Measurements from ENCODE around the gene DOCK4. TPM values are rescaled to one million over a fixed set of nuclear protein-coding genes. Genes with fewer than 3 reads are reported as not detected.
A peak's percentile ranks its signal among the peaks of the same experiment; 100 is the strongest.

The DOCK4 gene, protein sequence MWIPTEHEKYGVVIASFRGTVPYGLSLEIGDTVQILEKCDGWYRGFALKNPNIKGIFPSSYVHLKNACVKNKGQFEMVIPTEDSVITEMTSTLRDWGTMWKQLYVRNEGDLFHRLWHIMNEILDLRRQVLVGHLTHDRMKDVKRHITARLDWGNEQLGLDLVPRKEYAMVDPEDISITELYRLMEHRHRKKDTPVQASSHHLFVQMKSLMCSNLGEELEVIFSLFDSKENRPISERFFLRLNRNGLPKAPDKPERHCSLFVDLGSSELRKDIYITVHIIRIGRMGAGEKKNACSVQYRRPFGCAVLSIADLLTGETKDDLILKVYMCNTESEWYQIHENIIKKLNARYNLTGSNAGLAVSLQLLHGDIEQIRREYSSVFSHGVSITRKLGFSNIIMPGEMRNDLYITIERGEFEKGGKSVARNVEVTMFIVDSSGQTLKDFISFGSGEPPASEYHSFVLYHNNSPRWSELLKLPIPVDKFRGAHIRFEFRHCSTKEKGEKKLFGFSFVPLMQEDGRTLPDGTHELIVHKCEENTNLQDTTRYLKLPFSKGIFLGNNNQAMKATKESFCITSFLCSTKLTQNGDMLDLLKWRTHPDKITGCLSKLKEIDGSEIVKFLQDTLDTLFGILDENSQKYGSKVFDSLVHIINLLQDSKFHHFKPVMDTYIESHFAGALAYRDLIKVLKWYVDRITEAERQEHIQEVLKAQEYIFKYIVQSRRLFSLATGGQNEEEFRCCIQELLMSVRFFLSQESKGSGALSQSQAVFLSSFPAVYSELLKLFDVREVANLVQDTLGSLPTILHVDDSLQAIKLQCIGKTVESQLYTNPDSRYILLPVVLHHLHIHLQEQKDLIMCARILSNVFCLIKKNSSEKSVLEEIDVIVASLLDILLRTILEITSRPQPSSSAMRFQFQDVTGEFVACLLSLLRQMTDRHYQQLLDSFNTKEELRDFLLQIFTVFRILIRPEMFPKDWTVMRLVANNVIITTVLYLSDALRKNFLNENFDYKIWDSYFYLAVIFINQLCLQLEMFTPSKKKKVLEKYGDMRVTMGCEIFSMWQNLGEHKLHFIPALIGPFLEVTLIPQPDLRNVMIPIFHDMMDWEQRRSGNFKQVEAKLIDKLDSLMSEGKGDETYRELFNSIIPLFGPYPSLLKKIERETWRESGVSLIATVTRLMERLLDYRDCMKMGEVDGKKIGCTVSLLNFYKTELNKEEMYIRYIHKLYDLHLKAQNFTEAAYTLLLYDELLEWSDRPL (N-terminal part only)
- 19.9 and 21.5 TPM in 2 replicates for polyA plus RNA-seq (2013)

DNA sequence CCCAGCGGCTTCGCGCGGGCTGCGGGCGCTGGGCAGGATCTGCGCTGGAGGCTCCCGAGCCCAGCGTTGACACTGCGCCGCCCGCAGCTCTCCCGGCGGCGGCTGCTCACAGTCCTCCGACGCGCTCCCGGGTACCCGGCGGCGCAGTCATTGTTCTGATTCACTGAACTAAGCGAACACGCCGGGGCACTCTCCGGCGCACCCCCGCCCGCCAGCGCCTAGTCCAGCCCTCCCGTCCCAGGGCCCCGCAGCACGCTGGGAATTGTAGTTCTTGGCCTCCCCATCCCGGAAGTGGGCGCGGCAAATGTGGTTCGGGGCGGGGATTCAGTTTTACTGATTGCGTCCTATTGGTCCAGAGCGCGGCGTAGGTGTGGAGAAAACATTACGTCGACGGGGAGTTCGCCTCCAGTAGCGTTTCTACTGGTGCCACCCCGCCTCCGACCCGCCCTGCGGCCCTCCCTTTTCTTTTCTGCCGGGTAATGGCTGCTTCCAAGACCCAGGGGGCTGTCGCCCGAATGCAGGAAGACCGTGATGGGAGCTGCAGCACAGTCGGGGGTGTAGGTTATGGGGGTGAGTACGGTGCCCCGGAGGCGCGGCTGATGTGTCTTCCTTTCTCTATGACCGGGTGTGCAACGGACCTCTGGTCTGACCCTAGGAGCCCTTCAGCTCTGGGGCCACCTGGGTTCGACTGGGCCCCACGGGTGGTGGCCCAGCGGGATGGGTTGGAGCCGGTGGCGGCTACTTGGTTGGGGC is at the start of gene DOCK4, which contains the start of gene ZNF277:
Gene DOCK4, minus strand, starts transcription at position 162 of the 753 bp plus-strand sequence. CDS start 261 bp downstream, outside the sequence.
Gene ZNF277, plus strand, starts transcription at position 458 of the 753 bp plus-strand sequence. Its CDS starts 22 bp downstream, at position 480.
- H3K4me2 ChIP-seq (ENCODE audit: low read length), result peak within 1 kb of the TSS; percentile 91
- H2BK12ac ChIP-seq (ENCODE audit: low read length), result peak within 1 kb of the TSS; percentile 38
- H2AFZ ChIP-seq (ENCODE audit: insufficient read depth, low read length, poor library complexity), result peak within 1 kb of the TSS; percentile 97
- peak within 1 kb of the TSS; percentile 71 for H2BK120ac ChIP-seq (ENCODE audit: insufficient read depth, low read length, poor library complexity)
- DNase-seq, result peak; percentile 99 to 100
- H3K14ac ChIP-seq (ENCODE audit: low read length), result peak within 1 kb of the TSS; percentile 91
- no peak within 1 kb of the TSS for H3K23ac ChIP-seq (ENCODE audit: low read length)
- peaks cover 13% of the 10 kb centered on the region for H3K79me1 ChIP-seq (ENCODE audit: low read length)
- H3K18ac ChIP-seq (ENCODE audit: low read length), result peak within 1 kb of the TSS; percentile 89
- H3K9me3 ChIP-seq (ENCODE audit: insufficient read depth, low read depth, low read length), result no peaks in the 10 kb centered on the region
- WGBS (ENCODE audit: extremely low coverage, insufficient coverage, insufficient read length), result no CpG with 5 or more reads among the region's 67 CpGs
- no peaks in the 10 kb centered on the region for H3K27me3 ChIP-seq (ENCODE audit: insufficient read depth, low read length)
- H3K4ac ChIP-seq (ENCODE audit: low read depth, low read length), result peak within 1 kb of the TSS; percentile 92
- H3K4me3 ChIP-seq (ENCODE audit: low read depth, low read length), result peak within 1 kb of the TSS; percentile 97
- H4K12ac ChIP-seq (ENCODE audit: low read depth, low read length), result peak within 1 kb of the TSS; percentile 71
- peaks cover 3 to 6% of the 10 kb centered on the region in 2 experiments for H3K4me1 ChIP-seq (ENCODE audit: control insufficient read depth in 1 of 2, insufficient read depth in 2 of 2, low read length in 2 of 2)
- H2BK5ac ChIP-seq (ENCODE audit: low read depth, low read length, poor library complexity), result peak within 1 kb of the TSS; percentile 74
- peak within 1 kb of the TSS; percentile 88 for H3K9ac ChIP-seq (ENCODE audit: low read length)
- peaks cover 13% of the 10 kb centered on the region for H3K79me2 ChIP-seq (ENCODE audit: control insufficient read depth, insufficient read depth, low read length, poor library complexity)
- peak within 1 kb of the TSS; percentile 65 for H4K91ac ChIP-seq (ENCODE audit: low read depth, low read length)
- peak within 1 kb of the TSS; percentile 63 for H3K27ac ChIP-seq (ENCODE audit: low read depth, low read length)
- peak within 1 kb of the TSS; percentile 92 for H4K8ac ChIP-seq (ENCODE audit: low read depth, low read length)
- peak within 1 kb of the TSS; percentile 90 for H2AK5ac ChIP-seq (ENCODE audit: low read length)
- H3K36me3 ChIP-seq (ENCODE audit: control insufficient read depth in 1 of 2, insufficient read depth in 2 of 2, low read length in 2 of 2), result no peaks in the 10 kb centered on the region

DNA sequence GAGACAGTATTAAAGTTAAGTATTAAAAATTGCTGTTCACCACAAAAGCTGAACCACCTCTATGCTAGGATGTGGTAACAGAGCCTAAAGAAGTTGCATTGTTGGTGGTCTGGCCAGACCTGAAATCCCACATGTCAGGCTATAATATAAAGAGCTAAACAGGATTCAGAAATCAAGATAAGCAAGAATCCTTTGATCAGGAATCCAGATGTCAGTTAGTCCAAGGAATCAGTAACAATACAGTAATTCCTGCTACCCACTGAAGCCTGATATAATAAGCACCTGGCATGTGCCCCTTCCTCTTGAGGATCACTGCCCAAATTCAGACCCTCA is 49.2 kb upstream of the DOCK4 start:
- H3K79me2 ChIP-seq (ENCODE audit: control insufficient read depth, insufficient read depth, low read length, poor library complexity), result peaks cover 3% of the 10 kb centered on the region
- no peak overlapping the region for H3K18ac ChIP-seq (ENCODE audit: low read length)
- H3K36me3 ChIP-seq (ENCODE audit: control insufficient read depth in 1 of 2, insufficient read depth in 2 of 2, low read length in 2 of 2), result no peaks in the 10 kb centered on the region
- peak in 1 of 2 donors; percentile 68 for DNase-seq
- no peak overlapping the region for H2BK12ac ChIP-seq (ENCODE audit: low read length)
- H3K4ac ChIP-seq (ENCODE audit: low read depth, low read length), result no peak overlapping the region
- H3K23ac ChIP-seq (ENCODE audit: low read length), result no peak overlapping the region
- no peak overlapping the region for H3K4me2 ChIP-seq (ENCODE audit: low read length)
- H3K4me1 ChIP-seq (ENCODE audit: control insufficient read depth in 1 of 2, insufficient read depth in 2 of 2, low read length in 2 of 2), result peaks cover 5% of the 10 kb centered on the region in 2 experiments
- no peak overlapping the region for H4K91ac ChIP-seq (ENCODE audit: low read depth, low read length)
- no peak overlapping the region for H2AK5ac ChIP-seq (ENCODE audit: low read length)
- H3K79me1 ChIP-seq (ENCODE audit: low read length), result no peaks in the 10 kb centered on the region
- no peak overlapping the region for H3K14ac ChIP-seq (ENCODE audit: low read length)
- no peak overlapping the region for H3K4me3 ChIP-seq (ENCODE audit: low read depth, low read length)
- no peak overlapping the region for H4K12ac ChIP-seq (ENCODE audit: low read depth, low read length)
- H3K9ac ChIP-seq (ENCODE audit: low read length), result no peak overlapping the region
- no peaks in the 10 kb centered on the region for H3K27me3 ChIP-seq (ENCODE audit: insufficient read depth, low read length)
- no peak overlapping the region for H3K27ac ChIP-seq (ENCODE audit: low read depth, low read length)
- H4K8ac ChIP-seq (ENCODE audit: low read depth, low read length), result no peak overlapping the region
- H3K9me3 ChIP-seq (ENCODE audit: insufficient read depth, low read depth, low read length), result no peaks in the 10 kb centered on the region
- no peak overlapping the region for H2BK5ac ChIP-seq (ENCODE audit: low read depth, low read length, poor library complexity)
- H2AFZ ChIP-seq (ENCODE audit: insufficient read depth, low read length, poor library complexity), result no peak overlapping the region
- no peak overlapping the region for H2BK120ac ChIP-seq (ENCODE audit: insufficient read depth, low read length, poor library complexity)

DNA sequence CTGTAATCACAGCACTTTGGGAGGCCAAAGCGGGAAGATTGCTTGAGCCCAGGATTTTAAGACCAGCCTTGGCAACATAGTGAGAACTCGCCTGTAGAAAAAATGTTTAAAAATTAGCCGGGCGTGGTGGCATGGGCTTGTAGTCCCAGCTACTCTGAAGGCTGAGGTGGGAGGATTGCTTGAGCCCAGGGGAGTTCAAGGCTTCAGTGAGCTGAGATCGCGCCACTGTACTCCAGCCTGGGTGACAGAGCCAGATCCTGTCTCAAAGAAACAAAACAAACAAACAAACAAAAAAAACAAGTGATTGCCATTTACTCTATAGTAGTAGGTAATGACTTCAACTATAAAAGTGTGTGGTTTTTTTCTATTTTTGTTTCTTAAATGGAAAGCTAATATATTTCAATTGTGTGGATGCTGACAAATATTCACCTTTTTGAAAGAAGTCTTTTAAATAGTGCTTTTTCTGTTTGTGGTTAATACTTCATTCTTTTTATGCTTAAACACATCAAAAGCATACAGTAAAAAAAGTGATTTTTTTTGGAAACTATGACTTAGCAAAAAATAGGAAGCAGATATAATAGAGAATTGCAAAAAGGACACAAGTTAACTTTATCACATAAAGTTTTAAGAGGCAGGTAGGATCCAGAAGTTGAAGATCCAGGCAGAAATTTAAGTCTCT is 48.6 kb upstream of the DOCK4 start:
- Histone ChIP-seq H2BK120ac (ENCODE audit: insufficient read depth, low read length, poor library complexity) (no peak overlapping the region), H2BK5ac (ENCODE audit: low read depth, low read length, poor library complexity) (no peak overlapping the region), H3K4me1 (ENCODE audit: control insufficient read depth in 1 of 2, insufficient read depth in 2 of 2, low read length in 2 of 2) (peaks cover 5% of the 10 kb centered on the region in 2 experiments), H3K4me2 (ENCODE audit: low read length) (no peak overlapping the region), H3K79me1 (ENCODE audit: low read length) (no peaks in the 10 kb centered on the region), H3K79me2 (ENCODE audit: control insufficient read depth, insufficient read depth, low read length, poor library complexity) (peaks cover 3% of the 10 kb centered on the region), H3K9me3 (ENCODE audit: insufficient read depth, low read depth, low read length) (no peaks in the 10 kb centered on the region), H3K27me3 (ENCODE audit: insufficient read depth, low read length) (no peaks in the 10 kb centered on the region), H3K14ac (ENCODE audit: low read length) (no peak overlapping the region), H3K36me3 (ENCODE audit: control insufficient read depth in 1 of 2, insufficient read depth in 2 of 2, low read length in 2 of 2) (no peaks in the 10 kb centered on the region), H3K23ac (ENCODE audit: low read length) (no peak overlapping the region), H3K4me3 (ENCODE audit: low read depth, low read length) (no peak overlapping the region), H4K91ac (ENCODE audit: low read depth, low read length) (no peak overlapping the region), H3K4ac (ENCODE audit: low read depth, low read length) (no peak overlapping the region), H2AFZ (ENCODE audit: insufficient read depth, low read length, poor library complexity) (no peak overlapping the region), H4K8ac (ENCODE audit: low read depth, low read length) (no peak overlapping the region), H3K9ac (ENCODE audit: low read length) (no peak overlapping the region), H3K18ac (ENCODE audit: low read length) (no peak overlapping the region), H2BK12ac (ENCODE audit: low read length) (no peak overlapping the region), H4K12ac (ENCODE audit: low read depth, low read length) (no peak overlapping the region), H3K27ac (ENCODE audit: low read depth, low read length) (no peak overlapping the region), H2AK5ac (ENCODE audit: low read length) (no peak overlapping the region)
- no CpG with 5 or more reads among the region's 6 CpGs for WGBS (ENCODE audit: extremely low coverage, insufficient coverage, insufficient read length)
- DNase-seq, result no peak

Measured in trophoblast cell (in vitro differentiated cells and primary cell).